Activated T-cell treated with anti-CD3 and anti-CD28 coated beads, Interleukin-2, amount 50 U/mL, for 48 hours (primary cell): ENCODE measurements around the gene UBE2L5.
"Not testable (repeated sequence)": the region's sequence is repeated elsewhere in the genome, so short reads cannot be mapped to it uniquely, and the experiment has no call there.

Experiments used
- DNase-seq, 2 experiments: peaks; one replicate each; pipeline ENCODE4 v3.0.0-alpha.2; 2020

UBE2L5 gene

DNA sequence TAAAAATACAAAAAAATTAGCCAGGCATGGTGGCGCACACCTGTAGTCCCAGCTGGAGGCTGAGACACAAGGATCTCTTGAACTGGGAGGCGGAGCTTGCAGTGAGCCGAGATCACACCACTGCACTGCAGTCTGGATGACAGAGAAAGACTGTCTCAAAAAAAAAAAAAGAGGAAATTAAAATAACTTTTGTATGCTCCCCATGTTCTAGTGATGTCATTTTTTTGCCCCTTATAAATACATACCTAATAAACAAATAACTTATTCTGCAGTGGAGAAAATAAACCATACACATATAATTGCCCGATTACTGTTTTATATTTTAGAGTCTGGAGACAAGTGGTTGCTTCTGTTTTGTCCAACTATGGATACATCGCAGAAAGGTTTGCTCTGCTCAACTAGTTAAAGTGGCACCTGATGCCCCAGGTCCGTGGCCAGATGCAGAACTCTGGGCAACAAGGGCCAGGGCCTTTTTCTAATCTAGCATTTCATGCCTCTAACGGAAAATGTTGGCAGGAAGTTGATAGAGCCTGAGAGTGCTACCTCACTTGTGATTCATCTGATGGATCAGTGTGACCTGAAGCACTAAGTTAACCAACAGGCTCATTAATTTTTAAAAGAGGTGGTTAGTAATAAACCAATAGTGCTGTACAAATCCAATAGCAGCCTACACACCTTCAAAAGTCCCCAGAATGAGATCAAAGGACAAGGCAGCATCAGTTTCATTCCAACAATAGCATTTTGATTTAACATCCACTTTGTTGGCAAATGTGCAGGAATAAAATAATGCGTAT lies 18.8 kb downstream of the UBE2L5 start:
- DNase-seq: peak in 1 of 2 experiments; percentile 14

DNA sequence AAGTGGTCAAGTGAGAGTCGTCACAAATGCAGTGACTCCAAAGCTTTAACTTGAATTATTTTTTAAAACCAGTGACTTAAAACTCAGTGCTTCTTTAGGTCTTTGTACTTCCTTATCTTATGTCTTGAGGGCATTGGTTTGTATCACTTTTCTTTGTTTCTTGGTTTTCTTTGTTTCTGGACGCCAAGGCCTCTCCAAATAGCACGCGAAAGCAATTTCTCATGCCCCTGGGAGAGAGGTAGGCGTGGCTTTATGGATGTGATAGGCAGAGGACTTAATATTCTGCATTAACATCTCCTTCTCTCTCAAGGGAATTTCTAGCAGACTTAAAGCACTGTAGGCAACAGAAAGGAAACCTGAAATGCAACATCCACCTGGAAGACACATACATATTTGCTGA lies 20.6 kb downstream of the UBE2L5 start:
- no peak for DNase-seq

DNA sequence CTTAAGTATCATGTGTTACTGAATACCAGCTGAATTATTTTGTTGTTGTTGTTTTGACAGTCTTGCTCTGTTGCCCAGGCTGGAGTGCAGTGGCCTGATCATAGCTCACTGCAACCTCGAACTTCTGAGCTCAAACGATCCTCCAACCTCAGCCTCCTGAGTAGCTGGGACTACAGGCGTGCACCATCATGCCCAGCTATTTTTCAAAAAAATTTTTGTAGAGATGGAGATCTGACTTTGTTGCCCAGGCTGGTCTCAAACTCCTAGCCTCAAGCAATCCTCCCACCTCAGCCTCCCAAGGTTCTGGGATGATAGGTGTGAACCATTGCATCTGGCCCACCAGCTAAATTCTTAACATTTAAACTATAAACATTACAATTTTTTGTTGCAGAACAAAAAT lies 21.2 kb downstream of the UBE2L5 start:
- DNase-seq: not testable (repeated sequence)

DNA sequence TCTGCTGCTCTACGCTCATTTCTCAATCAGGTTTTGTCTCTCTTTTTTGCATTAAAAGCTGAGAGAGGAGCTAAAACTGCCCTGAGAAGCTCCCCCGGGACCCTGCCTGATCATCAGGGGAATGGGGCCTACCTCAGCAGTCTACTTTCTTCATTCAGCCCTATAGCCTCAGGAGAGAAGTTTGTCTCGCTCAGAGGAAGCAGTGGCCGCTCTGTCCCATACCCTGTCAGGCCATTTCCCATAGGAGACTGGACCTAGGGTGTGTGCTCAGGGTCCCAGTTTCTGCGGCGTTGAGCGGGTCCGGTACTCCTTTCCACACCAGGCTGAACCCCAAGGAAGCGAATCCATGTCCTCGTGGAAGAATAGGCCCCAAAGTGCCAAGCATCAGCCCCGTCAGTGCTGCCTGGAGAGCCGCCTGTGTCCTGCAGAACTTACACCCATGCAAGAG lies 21.7 kb downstream of the UBE2L5 start:
- no peak for DNase-seq

DNA sequence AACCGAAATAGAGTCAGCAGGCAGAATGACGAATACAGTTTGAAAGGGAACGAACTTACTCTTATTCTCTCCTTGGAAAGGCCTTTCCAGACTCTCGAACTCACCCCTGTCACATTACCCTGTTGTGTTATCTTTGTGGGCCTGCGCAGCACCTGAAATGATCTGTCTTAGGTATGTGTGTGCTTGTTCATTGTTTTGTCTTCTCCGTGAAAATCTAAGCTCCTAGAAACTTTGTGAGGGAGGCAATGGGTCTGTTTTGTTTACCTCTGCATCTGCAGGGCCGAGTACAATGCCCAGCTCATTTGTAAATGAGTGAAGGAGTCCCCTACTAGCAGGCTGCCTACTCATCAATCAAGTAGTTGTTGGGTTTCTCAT lies 23.8 kb downstream of the UBE2L5 start:
- peak in 1 of 2 experiments; percentile 7 for DNase-seq

DNA sequence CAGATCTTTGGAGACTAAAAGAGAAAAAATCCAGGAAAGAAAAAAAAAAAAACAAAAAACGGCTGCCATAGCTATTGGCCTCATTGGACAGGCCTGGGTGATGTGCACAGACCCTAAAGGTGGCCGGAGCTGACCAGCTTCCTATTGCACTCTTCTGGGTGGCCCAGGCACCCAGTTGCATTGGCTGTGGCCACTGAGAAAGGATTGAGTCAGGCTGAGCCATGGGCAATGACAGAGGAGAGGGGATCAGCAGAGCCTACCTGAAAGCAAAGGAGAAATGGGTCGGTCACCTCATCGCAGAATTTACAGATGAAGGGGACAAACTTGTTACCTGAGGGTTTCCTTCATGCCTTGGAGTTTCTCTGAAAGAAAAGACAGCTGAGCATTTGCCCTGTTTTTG lies 26.1 kb downstream of the UBE2L5 start:
- DNase-seq: no peak

DNA sequence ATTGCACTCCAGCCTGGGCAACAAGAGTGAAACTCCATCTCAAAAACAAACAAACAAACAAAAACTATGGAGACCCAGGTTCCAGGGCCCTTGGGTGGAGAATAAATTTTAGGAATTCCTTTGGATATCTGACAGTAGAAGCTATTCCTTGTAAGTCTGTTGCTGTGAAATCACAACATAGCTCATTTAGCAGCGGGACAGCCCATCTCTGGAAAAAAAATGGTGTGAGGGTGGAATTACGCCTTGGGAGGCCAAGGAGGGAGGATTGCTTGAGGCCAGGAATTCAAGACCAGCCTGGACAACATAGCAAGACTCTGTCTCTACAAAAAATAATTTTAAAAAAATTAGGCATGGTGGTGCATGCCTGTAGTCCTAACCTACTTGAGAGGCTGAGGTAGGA lies 27.8 kb downstream of the UBE2L5 start:
- DNase-seq: no peak

DNA sequence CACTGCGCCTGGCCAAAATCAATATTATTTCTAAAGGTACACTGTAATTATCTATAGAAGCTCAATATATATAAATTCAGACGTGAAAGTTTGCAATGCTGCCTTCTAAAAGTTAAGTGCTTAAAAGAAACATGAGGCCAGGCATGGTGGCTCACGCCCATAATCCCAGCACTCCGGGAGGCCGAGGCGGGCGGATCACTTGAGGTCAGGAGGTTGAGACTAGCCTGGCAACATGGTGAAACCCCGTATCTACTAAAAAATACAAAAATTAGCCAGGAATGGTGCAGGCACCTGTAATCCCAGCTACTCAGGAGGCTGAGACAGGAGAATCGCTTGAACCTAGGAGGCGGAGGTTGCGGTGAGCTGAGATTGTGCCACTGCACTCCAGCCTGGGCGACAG lies 29.2 kb downstream of the UBE2L5 start:
- DNase-seq: not testable (repeated sequence)

DNA sequence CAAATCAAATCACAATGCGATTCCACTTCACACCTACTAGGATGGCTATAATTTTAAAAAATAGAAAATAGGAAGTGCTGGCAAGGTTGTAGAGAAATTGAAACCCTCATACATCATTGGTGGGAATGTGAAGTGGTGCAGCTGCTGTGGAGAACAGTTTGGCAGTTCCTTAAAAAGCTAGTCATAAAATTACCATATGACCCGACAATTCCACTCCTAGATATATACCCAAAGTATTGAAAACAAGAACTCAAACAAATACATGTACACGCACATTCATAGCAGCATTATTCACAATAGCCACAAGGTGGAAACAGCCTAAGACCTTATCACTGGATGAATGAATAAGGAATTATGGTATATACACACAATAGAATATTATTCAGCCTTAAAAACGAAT lies 31.4 kb downstream of the UBE2L5 start:
- DNase-seq: no peak

DNA sequence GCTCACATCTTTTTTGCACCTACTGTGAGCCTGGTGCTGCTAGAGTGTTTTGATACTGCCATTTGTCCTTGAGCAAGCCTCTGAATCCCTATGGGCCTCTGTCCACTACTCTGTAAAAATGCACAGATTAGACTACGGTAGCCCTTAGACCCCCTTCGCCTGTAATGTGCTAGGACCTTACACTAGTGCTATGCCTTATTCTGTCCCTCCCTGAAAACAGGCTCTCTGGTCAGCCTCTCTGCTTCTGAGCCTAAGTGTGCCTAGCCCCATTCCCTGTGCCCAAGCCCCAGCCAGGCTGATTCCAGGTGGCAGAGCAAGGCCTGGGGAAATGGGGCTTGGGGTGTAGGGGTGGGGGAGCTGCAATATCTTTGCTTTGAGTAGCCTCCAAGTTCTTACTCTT lies 32.7 kb downstream of the UBE2L5 start:
- DNase-seq: no peak

DNA sequence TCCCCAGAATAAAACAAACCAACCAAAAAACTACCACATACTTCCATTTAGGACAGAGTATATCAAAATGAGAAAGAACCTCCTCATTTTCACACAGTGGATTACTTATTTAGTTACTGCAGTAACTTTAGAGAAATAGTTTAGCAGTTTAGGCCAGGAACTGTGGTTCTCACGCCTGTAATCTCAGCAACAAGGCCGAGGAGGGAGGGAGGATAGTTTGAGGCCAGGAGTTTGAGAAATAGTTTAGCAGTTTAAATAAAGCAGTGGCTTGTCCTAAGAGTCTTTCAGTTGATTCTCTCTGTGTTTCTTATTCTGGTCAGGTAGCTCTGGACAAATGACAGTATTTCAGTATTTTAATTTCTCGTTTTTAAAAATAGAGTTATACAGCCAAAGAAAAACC lies 34.0 kb downstream of the UBE2L5 start:
- no peak for DNase-seq

DNA sequence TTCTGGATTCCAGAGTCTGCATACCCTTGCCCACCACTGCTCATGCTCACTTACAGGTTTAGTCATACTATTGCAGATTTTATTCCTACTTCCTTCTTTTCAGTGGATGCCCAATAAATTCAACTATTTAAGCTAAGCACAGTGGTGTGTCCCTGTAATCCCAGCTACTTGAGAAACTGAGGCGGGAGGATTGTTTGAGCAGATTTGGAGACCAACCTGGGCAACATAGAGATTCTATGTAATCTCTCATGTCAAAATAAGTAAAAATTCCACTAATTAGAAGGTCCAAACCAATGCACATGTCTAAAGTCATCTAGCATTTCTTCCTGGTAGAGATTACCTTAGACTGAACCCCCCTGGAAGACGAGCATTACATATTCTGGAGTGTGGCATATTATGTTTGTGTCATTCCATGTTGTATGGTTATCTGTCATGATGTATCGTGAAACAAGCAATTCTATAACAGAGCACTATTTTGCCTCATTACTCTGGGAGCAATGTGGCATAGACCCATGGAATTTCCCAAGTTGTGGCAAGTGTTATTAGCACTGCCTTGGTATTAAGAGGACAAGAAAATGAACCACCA lies 35.1 kb downstream of the UBE2L5 start:
- no peak for DNase-seq

DNA sequence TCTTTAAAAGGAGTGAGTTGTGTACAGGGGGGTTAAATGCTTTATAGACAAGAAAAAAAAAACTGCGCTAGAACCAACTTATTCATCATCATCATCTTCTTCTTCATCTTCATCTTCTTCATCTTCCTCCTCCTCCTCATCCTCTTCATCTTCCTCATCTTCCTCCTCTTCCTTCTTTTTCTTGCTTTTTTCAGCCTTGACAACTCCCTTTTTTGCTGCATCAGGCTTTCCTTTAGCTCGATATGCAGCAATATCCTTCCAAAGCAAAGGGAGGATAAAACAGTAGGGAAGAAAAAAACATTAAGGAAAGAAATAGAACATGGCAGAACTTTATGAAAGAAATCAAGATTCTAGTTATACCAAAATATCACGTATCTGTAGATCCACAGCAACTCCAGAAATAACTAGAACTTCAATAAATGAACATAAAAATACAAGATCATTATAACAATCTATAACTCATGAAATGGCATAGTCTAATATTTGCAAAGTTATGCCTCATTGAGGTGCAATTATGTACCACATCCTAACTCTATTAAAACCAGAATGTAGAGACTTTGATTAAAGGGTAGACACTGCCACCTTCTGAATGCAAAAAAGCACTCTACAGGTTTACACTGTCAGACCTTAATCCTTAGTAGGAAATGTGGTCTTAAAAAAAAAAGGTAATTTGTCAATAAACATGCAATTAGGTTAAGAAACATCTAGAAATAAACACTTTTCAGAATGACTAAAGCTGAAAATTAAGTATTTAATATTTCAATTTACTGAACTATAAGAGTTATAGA lies 39.2 kb downstream of the UBE2L5 start:
- not testable (repeated sequence) for DNase-seq

DNA sequence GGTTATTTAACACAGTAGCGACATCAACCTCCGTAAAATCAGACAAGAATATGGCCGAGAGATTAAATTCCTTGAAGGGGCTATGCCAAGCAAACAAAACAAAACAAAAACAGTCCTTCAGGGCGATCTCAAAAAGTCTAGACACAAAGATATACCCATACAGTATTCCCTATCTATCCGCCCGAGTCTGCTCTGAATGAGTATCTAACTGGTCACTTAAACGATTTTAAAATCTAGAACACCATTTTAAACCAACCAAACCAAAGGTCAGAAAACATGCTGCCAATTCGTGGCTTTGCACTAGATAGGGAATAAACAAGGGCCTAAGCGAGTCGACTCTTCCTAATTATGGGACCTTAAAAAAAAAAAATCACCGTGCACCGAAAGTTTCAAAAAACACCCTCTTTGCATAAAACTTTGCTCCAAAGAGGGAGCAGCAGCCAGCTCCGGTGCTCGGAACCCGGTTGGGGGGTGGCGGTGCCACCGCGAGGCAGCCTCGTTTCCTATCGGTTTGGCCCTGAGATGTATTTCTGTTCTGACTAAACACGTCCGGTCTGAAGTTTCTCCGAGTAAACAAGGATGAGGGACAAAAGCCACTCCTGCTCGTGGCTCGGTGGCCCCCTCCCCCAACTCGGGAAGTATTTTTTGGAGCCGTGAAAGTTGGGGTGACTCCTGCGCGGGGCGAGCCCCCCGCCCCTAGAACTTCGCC lies 41.6 kb downstream of the UBE2L5 start:
- DNase-seq: peak in 1 of 2 experiments; percentile 78

DNA sequence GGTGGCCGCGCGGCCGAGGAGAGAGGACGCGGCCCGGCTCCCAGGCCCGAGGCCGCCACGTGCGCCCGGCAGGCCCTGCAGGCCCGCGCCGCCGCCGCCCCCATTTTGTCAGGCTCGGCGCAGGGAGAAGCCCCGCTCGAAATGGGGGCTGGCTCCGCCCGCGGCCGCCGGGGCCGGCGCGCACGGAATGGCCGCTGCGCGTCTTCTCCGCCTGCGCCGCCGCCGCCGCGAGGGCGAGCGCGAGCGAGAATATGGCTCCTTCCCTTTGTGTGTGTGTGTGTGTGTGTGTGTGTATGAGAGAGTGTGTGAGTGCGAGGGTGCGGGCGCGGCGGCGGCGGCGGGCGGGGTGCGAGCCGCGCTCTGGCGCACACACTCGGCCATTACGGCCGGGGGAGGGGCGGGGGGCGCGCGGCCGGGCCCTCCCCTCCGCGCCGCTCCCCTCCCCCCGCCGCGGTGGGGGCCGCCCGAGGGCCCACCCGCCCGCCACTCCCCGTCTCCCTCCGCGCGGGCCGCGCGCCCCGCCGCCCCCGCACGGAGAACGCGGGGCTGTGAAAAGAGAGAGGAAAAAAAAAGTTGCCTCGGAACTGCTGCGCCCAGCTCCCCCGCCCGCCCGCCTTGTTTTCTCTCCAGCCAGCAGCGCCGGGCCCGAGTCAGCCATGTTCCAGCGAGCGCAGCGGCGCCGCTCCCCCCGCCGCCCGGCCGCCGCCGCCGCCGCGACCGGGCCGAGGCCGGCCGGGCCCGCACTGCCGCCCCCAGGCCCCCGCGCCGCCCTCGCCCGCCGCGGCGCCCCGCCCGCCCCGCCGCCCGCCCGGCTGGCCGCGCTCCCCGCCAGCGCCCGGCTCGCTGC lies 42.4 kb downstream of the UBE2L5 start:
- peak; percentile 79 to 82 for DNase-seq

DNA sequence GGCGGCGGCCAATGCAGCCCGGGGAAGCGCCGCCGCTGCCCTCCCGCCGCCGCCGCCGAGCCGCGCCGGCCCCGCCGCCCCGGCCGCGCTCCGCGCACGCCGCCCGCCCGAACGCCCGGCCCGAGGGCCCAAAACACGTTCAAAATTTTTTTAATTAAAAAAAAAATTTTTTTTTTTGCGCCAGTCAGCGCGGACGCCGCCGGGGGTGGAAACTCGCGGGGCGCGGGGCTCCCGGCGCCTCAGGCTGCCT lies 43.0 kb downstream of the UBE2L5 start:
- DNase-seq: no peak

DNA sequence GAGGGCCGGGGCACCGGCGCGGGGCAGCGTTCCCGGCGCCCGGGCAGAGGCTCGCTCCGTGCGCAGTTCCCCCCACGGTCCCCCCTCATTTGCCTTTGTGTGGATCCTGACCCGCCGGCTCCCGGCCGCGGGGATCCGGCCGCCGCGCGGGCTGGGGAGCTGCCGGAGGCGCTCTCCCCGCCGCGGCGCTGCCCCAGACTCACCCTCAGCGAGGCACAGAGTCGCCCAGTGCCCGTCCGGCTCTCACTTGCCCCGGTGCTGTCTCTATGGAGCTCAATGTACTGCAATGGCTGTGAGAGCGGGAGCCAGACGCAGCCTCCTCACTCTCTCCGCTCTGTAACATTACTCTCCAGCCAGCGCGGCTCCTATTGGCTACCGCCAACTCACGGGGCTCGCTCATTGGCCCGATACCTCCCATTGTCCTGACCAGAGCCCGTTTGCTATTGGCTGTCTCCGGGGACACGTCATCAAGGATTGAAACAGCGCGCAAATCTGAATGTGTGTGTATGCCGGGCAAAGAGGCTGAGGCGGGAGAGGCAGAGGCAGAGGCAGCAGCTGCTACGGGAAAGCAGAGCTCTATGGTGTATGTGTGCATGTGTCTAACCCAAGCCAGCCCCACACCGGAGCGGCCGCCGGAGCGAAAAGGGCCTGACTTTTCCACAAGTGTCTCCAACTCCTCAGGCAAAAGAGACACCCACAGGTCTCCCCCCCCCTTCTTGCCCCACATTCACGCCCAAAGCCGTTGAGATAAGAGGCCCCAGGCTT lies 43.5 kb downstream of the UBE2L5 start, which contains the start of gene HMGB1:
TSS of gene HMGB1 (minus strand) at position 344 of the 765 bp plus-strand sequence. CDS start 2,256 bp downstream, outside the sequence.
- DNase-seq: peak; percentile 95 to 96

DNA sequence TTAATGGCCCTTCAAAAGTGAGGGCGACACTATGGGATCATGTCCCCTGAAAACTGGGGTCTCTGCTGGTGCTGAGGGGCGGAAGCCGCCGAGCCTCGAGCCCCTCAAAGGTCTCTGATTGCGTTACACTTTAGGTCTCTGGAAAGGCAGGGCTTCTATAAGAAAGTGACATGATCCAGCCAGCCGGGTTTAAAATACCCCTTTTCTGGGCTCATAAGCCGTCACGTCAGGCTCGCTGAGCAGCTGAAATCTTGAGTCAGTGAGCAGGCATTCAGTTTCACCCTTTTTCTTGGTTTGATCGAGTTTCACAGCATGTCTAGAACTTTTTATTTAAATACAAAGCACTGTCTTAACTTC lies 44.0 kb downstream of the UBE2L5 start:
- no peak for DNase-seq

DNA sequence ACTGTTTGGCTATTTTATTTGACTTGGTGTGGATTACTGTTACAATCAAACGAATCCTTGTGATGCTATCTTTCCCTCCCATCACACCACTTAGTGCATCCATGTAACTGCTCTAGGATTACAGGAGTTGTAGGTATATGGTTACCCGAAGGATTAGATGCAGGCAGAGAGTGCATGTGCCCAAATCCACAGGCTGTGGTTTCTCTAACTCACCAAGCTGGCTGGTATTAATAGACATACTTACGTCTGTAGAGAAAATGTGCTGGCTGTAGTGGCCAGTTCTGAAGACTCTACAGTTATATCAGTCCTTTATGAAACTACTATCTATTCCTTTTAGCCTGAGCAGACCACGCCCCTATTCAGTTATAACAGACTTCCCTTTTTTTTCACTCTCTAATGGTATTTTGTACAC lies 44.6 kb downstream of the UBE2L5 start:
- no peak for DNase-seq

DNA sequence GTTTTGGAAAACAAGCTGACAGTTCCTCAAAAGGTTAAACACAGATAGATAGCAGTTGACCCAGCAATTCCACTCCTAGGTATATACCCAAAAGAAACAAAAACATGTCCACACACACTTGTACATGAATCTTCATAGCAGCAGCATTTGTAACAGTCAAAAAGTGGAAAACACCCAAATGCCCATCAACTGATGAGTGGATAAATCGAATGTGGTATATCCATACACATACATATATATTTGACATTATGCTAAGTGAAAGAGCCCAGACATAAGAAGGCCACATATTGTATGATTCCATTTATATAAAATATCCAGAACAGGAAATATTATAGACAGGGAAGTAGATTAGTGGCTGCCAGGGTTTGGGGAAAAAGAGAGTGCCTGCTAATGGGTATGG lies 51.4 kb downstream of the UBE2L5 start:
- DNase-seq: no peak

DNA sequence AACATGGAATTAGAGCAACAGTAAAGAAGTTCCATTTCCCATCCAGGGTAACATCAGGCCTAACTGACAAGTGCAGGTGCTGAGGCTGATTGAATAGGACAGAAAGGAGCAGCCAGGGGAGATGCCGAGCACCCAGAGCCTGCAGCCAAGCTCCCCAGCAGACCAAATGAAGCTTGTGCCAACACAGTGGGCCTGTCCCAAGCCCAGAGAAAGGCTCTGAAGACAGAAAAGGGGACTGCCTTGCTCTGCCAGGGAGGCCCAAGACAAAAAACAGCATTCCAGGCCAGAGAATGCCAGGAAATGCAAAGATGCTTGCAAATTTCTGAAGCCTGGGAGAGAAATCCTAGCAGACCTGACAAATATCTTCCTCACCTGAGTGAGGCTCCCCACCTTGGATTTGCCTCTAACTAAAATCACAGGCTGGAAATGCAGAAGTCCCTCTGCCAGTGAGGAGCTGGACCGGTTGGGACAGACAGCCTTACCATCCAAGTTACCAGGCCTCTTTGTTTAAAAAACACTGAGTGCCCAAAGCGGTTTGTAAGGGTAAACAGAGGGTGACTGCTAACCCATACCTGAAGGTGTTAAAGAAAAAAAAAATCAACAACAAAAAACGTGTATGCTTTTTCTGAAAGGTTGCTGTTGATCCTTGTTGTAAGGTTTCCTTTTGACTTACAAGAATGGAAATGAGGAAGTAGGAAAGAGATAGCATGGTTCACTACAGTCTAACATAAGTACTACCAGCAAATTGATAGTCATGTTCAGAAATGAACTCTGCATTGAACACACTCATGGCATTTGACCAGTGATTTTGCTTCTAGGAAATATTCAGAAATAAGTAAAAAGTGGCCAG lies 55.3 kb downstream of the UBE2L5 start:
- DNase-seq: no peak
